Activated CD4-positive, alpha-beta T cell treated with anti-CD3 and anti-CD28 coated beads, Interleukin-2, amount 50 U/mL, for 16 hours (primary cell): ENCODE data around the gene AGPAT4.
A peak's percentile ranks its signal among the peaks of the same experiment; 100 is the strongest.

Experiments
- DNase-seq: peaks from one replicate; pipeline ENCODE4 v3.0.0-alpha.2; 2020

Gene AGPAT4

GRCh38 chr6:161254126-161254463 lies 19.8 kb downstream of the AGPAT4 start:
- DNase-seq = no peak

GRCh38 chr6:161251345-161251744 lies 22.5 kb downstream of the AGPAT4 start:
- no peak for DNase-seq

- DNase-seq = no peak
Observed at GRCh38 chr6:161249327-161249726, 24.5 kb downstream of the AGPAT4 start.

- DNase-seq = no peak
Observed at GRCh38 chr6:161246725-161247124, 27.1 kb downstream of the AGPAT4 start.

GRCh38 chr6:161245363-161245762 lies 28.5 kb downstream of the AGPAT4 start:
- DNase-seq = no peak

GRCh38 chr6:161244725-161245124 lies 29.1 kb downstream of the AGPAT4 start:
- DNase-seq = no peak

GRCh38 chr6:161242779-161243693 lies 30.8 kb downstream of the AGPAT4 start:
- no peak for DNase-seq

- DNase-seq = no peak
Observed at GRCh38 chr6:161242113-161242512, 31.7 kb downstream of the AGPAT4 start.

GRCh38 chr6:161239001-161239400 lies 34.9 kb downstream of the AGPAT4 start:
- no peak for DNase-seq

GRCh38 chr6:161238500-161238899 lies 35.4 kb downstream of the AGPAT4 start:
- DNase-seq = no peak

GRCh38 chr6:161238081-161238480 lies 35.8 kb downstream of the AGPAT4 start:
- DNase-seq = no peak

- no peak for DNase-seq
Observed at GRCh38 chr6:161237176-161237575, 36.7 kb downstream of the AGPAT4 start.

GRCh38 chr6:161235776-161236633 lies 37.9 kb downstream of the AGPAT4 start:
- peak; percentile 13 for DNase-seq

GRCh38 chr6:161233986-161234661 lies 39.7 kb downstream of the AGPAT4 start:
- DNase-seq = no peak

- no peak for DNase-seq
Observed at GRCh38 chr6:161232467-161232866, 41.4 kb downstream of the AGPAT4 start.

GRCh38 chr6:161232010-161232409 lies 41.9 kb downstream of the AGPAT4 start:
- no peak for DNase-seq

GRCh38 chr6:161230339-161230738 lies 43.5 kb downstream of the AGPAT4 start:
- no peak for DNase-seq

- DNase-seq = peak; percentile 58
Observed at GRCh38 chr6:161228921-161229591, 44.8 kb downstream of the AGPAT4 start.

GRCh38 chr6:161228096-161228495 lies 45.8 kb downstream of the AGPAT4 start:
- no peak for DNase-seq

- no peak for DNase-seq
Observed at GRCh38 chr6:161227004-161227960, 46.6 kb downstream of the AGPAT4 start.
